Uterus (tissue), 2 donors: ENCODE data around the gene TAMALIN.

Experiments
- POLR2A ChIP-seq, 2 donors: fragments of 450-650 bp; IDR thresholded peaks; one replicate each; pipeline ENCODE4 v1.6.1; 2016; ENCODE audit warnings: antibody characterized with exemption in 2 of 2, mild to moderate bottlenecking in 1 of 2, moderate library complexity in 1 of 2
- TF ChIP-seq, protein P1 (sequence below), 4 experiments: fragments of 200-600 bp in 2 of 4; fragments of 450-650 bp in 2 of 4; sonication (generic) in 2 of 4; IDR thresholded peaks; one replicate each; pipeline ENCODE4 v1.5.1; 2016 to 2019; ENCODE audit warnings: antibody characterized with exemption in 4 of 4, mild to moderate bottlenecking in 2 of 4, moderate library complexity in 1 of 4

DNA sequence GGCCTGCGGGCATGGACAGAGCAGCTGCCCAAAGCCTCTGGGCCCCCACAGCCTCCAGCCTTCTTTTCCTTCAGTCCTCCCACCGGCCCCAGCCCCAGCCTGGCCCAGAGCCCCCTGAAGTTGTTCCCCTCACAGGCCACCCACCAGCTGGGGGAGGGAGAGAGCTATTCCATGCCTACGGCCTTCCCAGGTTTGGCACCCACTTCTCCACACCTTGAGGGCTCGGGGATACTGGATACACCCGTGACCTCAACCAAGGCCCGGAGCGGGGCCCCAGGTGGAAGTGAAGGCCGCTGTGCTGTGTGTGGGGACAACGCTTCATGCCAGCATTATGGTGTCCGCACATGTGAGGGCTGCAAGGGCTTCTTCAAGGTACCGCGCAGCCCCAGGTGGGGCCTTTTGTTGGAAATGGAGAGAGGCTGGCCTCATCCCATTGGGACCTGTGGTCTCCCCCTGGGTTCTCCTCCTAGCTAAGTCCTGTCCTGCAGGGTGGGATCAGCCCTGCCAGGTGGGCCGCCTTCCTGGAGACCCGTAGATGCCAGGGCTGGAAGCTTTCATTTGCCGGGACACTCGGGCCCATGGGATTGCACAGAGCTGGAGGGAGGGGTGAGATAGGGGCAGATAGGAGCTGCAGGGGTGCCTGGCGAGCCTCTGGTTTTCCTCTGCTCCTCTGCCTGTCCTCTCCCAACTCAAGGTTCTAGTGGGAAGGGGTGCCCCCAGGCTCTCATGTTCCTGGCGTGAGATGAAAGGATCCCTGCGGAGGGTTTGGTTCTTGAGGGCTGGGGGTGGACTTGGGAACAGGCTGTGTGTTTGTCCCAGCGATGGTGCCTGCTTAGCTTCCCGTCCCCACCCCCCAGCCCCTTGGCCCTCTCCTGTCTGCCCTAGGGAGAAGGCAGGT is 48.3 kb downstream of the TAMALIN start:
- TF ChIP-seq, protein P1, sequence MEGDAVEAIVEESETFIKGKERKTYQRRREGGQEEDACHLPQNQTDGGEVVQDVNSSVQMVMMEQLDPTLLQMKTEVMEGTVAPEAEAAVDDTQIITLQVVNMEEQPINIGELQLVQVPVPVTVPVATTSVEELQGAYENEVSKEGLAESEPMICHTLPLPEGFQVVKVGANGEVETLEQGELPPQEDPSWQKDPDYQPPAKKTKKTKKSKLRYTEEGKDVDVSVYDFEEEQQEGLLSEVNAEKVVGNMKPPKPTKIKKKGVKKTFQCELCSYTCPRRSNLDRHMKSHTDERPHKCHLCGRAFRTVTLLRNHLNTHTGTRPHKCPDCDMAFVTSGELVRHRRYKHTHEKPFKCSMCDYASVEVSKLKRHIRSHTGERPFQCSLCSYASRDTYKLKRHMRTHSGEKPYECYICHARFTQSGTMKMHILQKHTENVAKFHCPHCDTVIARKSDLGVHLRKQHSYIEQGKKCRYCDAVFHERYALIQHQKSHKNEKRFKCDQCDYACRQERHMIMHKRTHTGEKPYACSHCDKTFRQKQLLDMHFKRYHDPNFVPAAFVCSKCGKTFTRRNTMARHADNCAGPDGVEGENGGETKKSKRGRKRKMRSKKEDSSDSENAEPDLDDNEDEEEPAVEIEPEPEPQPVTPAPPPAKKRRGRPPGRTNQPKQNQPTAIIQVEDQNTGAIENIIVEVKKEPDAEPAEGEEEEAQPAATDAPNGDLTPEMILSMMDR (IDR thresholded peaks at IDR 0.05), result no peak
- no peak for TF ChIP-seq POLR2A (IDR thresholded peaks at IDR 0.05)
